ENCODE data around the gene FSD1.
"Not testable (repeated sequence)": the region's sequence is repeated elsewhere in the genome, so short reads cannot be mapped to it uniquely, and the experiment has no call there.

Gene FSD1

GRCh38 chr19:4346020-4346383, 41.6 kb downstream of the FSD1 start:
- DNase-seq = no peak

GRCh38 chr19:4347521-4347920, 43.1 kb downstream of the FSD1 start:
- no peak for DNase-seq

GRCh38 chr19:4349225-4349624, 44.8 kb downstream of the FSD1 start:
- not testable (repeated sequence) for DNase-seq

GRCh38 chr19:4350111-4350510, 45.7 kb downstream of the FSD1 start:
- no peak for DNase-seq

- DNase-seq = no peak
These were observed 46.3 kb downstream of the FSD1 start for GRCh38 chr19:4350726-4351125.

- no peak for DNase-seq
These were observed 48.3 kb downstream of the FSD1 start for GRCh38 chr19:4352701-4353121.

GRCh38 chr19:4354282-4354681, 49.9 kb downstream of the FSD1 start:
- DNase-seq = no peak

GRCh38 chr19:4354897-4355296, 50.5 kb downstream of the FSD1 start:
- DNase-seq = no peak

- DNase-seq = no peak
These were observed 52.8 kb downstream of the FSD1 start for GRCh38 chr19:4357095-4357797.

- no peak for DNase-seq
These were observed 53.5 kb downstream of the FSD1 start for GRCh38 chr19:4357921-4358326.

GRCh38 chr19:4358709-4359626, 54.6 kb downstream of the FSD1 start:
- no peak for DNase-seq

- DNase-seq = no peak
These were observed 55.2 kb downstream of the FSD1 start for GRCh38 chr19:4359627-4360000.

GRCh38 chr19:4360081-4360569, 55.7 kb downstream of the FSD1 start:
- no peak for DNase-seq

- no peak for DNase-seq
These were observed 56.3 kb downstream of the FSD1 start for GRCh38 chr19:4360641-4361151.

GRCh38 chr19:4361152-4362046, 57.0 kb downstream of the FSD1 start:
- no peak for DNase-seq

- DNase-seq = no peak
These were observed 57.9 kb downstream of the FSD1 start for GRCh38 chr19:4362101-4362828.

- DNase-seq = no peak
These were observed 58.6 kb downstream of the FSD1 start for GRCh38 chr19:4362831-4363545.

- DNase-seq = no peak
These were observed 59.3 kb downstream of the FSD1 start for GRCh38 chr19:4363571-4364304.

- DNase-seq = no peak
These were observed 60.9 kb downstream of the FSD1 start for GRCh38 chr19:4365341-4365740.

GRCh38 chr19:4365791-4366665, 61.6 kb downstream of the FSD1 start:
- no peak for DNase-seq
